ENCODE data around the gene SPACA4.
A peak's percentile ranks its signal among the peaks of the same experiment; 100 is the strongest.

SPACA4 gene

GRCh38 chr19:48635966-48636858 lies 29.7 kb downstream of the SPACA4 start:
- peak overlapping the region; percentile 48 for H3K4me3 ChIP-seq (ENCODE audit: severe bottlenecking)
- no peak for TF ChIP-seq CTCF (IDR thresholded peaks at IDR 0.05; ENCODE audit: poor library complexity, severe bottlenecking)
- no peaks in the 10 kb centered on the region for H3K27me3 ChIP-seq (ENCODE audit: insufficient read depth, poor library complexity, severe bottlenecking)
- ATAC-seq (ENCODE audit: low read depth), result no peak
- H3K9me3 ChIP-seq (ENCODE audit: severe bottlenecking), result no peaks in the 10 kb centered on the region
- H3K36me3 ChIP-seq (ENCODE audit: low read depth), result peaks cover 10% of the 10 kb centered on the region
- H3K27ac ChIP-seq (ENCODE audit: poor library complexity, severe bottlenecking), result peak overlapping the region; percentile 90
- peaks cover 29% of the 10 kb centered on the region for H3K4me1 ChIP-seq (ENCODE audit: insufficient read depth, poor library complexity, severe bottlenecking)
- no peak for DNase-seq (ENCODE audit: low spot score)

GRCh38 chr19:48636859-48637448 lies 30.4 kb downstream of the SPACA4 start, which contains the start of gene DBP:
DBP (minus strand) TSS chr19:48637379; CDS start chr19:48636994, 385 bp downstream.
- DNase-seq (ENCODE audit: low spot score), result no peak

GRCh38 chr19:48637449-48637947 lies 31.0 kb downstream of the SPACA4 start:
- peak overlapping the region; percentile 48 for H3K4me3 ChIP-seq (ENCODE audit: severe bottlenecking)
- peak; percentile 75 for ATAC-seq (ENCODE audit: low read depth)
- DNase-seq (ENCODE audit: low spot score), result peak; percentile 99
- H3K36me3 ChIP-seq (ENCODE audit: low read depth), result peaks cover 4% of the 10 kb centered on the region; the same call in 1 of the 2 replicates
- H3K27me3 ChIP-seq (ENCODE audit: insufficient read depth, poor library complexity, severe bottlenecking), result no peaks in the 10 kb centered on the region
- no peak for TF ChIP-seq CTCF (IDR thresholded peaks at IDR 0.05; ENCODE audit: poor library complexity, severe bottlenecking)
- H3K4me1 ChIP-seq (ENCODE audit: insufficient read depth, poor library complexity, severe bottlenecking), result peaks cover 25% of the 10 kb centered on the region
- H3K27ac ChIP-seq (ENCODE audit: poor library complexity, severe bottlenecking), result peak overlapping the region; percentile 90
- no peaks in the 10 kb centered on the region for H3K9me3 ChIP-seq (ENCODE audit: severe bottlenecking)

More at GRCh38 chr19:48636859-48637448, 30.4 kb downstream of the SPACA4 start, which contains the start of gene DBP:
- Histone ChIP-seq H3K27ac (ENCODE audit: poor library complexity, severe bottlenecking) (peak within 1 kb of the TSS; percentile 90), H3K36me3 (ENCODE audit: low read depth) (peaks cover 6% of the 10 kb centered on the region; the same call in 1 of the 2 replicates), H3K4me3 (ENCODE audit: severe bottlenecking) (peak within 1 kb of the TSS; percentile 48), H3K9me3 (ENCODE audit: severe bottlenecking) (no peaks in the 10 kb centered on the region), H3K4me1 (ENCODE audit: insufficient read depth, poor library complexity, severe bottlenecking) (peaks cover 29% of the 10 kb centered on the region), H3K27me3 (ENCODE audit: insufficient read depth, poor library complexity, severe bottlenecking) (no peaks in the 10 kb centered on the region)
- no peak; the same call in 2 of the 3 replicates for ATAC-seq (ENCODE audit: low read depth)
- peak; percentile 16 for TF ChIP-seq CTCF (IDR thresholded peaks at IDR 0.05; ENCODE audit: poor library complexity, severe bottlenecking)

- Histone ChIP-seq H3K36me3 (ENCODE audit: low read depth) (peaks cover 2% of the 10 kb centered on the region; the same call in 1 of the 2 replicates), H3K27ac (ENCODE audit: poor library complexity, severe bottlenecking) (peak overlapping the region; percentile 90), H3K4me1 (ENCODE audit: insufficient read depth, poor library complexity, severe bottlenecking) (peaks cover 18% of the 10 kb centered on the region), H3K27me3 (ENCODE audit: insufficient read depth, poor library complexity, severe bottlenecking) (no peaks in the 10 kb centered on the region), H3K4me3 (ENCODE audit: severe bottlenecking) (peak overlapping the region; percentile 48), H3K9me3 (ENCODE audit: severe bottlenecking) (no peaks in the 10 kb centered on the region)
- TF ChIP-seq CTCF (IDR thresholded peaks at IDR 0.05; ENCODE audit: poor library complexity, severe bottlenecking), result no peak
- ATAC-seq (ENCODE audit: low read depth) (peak; percentile 28), DNase-seq (ENCODE audit: low spot score) (no peak)
Measured at GRCh38 chr19:48637948-48638830, 31.6 kb downstream of the SPACA4 start.
